Measurements from ENCODE around the gene EGFL8.
A peak's percentile ranks its signal among the peaks of the same experiment; 100 is the strongest.
"Not testable (repeated sequence)": the region's sequence is repeated elsewhere in the genome, so short reads cannot be mapped to it uniquely, and the experiment has no call there.

The EGFL8 gene

DNA sequence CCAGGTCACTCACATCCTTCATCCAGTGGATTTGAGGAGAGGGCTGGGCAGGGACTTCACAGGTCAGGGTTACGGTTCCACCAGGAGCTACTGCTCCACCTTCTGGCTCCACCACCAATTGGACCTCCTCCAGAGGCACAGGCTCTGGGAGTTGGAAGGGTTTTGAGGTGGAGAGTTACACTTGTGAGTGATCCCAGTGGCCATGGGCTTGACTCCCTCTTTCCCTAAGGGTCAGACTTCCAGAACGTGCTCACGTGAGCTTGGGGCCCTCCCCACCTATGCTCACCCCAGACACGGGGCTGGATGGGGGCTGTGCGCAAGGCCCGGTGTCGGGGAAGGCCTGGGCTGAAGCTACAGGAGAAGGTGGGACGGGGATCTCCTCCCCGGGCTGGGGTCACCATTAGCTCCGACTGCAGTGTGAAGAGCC, 18.2 kb downstream of the EGFL8 start:
- no peaks in the 10 kb centered on the region for H3K27me3 ChIP-seq (ENCODE audit: control insufficient read depth in 2 of 2, insufficient read depth in 2 of 2, low read length in 2 of 2)
- H3K9ac ChIP-seq (ENCODE audit: low read depth in 1 of 2, low read length in 2 of 2): no peak overlapping the region
- H3K4me1 ChIP-seq (ENCODE audit: control insufficient read depth in 2 of 2, insufficient read depth in 2 of 2, low read length in 2 of 2): peaks cover 14 to 22% of the 10 kb centered on the region in 2 donors
- H3K4me3 ChIP-seq (ENCODE audit: low read length in 2 of 2): no peak overlapping the region
- H3K27ac ChIP-seq (ENCODE audit: low read depth in 2 of 2, low read length in 2 of 2): no peak overlapping the region
- H3K9me3 ChIP-seq (ENCODE audit: control insufficient read depth in 2 of 2, low read length in 2 of 2): no peaks in the 10 kb centered on the region
- H3K36me3 ChIP-seq (ENCODE audit: control insufficient read depth in 2 of 2, insufficient read depth in 2 of 2, low read length in 2 of 2): peaks cover 19 to 43% of the 10 kb centered on the region in 2 donors

DNA sequence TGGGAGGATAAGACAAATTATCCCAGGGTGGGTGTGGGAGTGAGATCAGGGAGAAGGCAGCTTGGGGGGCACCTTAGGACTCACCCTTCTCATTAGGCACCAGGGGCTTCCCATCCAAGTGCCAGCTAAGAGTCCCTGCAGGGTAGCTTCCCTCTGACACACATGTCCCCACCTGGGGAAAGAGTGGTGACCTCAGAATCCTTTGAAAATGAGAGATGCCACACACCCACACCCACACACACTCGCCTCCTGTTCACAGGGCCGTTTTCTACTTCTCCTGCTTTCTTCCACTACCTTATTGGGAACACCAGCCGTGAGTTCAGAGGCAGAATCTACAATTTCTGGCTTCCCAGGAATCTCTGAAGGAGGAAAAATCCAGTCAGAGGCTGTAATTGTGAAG, 18.6 kb downstream of the EGFL8 start:
- peaks cover 19 to 46% of the 10 kb centered on the region in 2 donors for H3K36me3 ChIP-seq (ENCODE audit: control insufficient read depth in 2 of 2, insufficient read depth in 2 of 2, low read length in 2 of 2)
- no peaks in the 10 kb centered on the region for H3K9me3 ChIP-seq (ENCODE audit: control insufficient read depth in 2 of 2, low read length in 2 of 2)
- no peak overlapping the region for H3K4me3 ChIP-seq (ENCODE audit: low read length in 2 of 2)
- H3K27ac ChIP-seq (ENCODE audit: low read depth in 2 of 2, low read length in 2 of 2): no peak overlapping the region
- H3K27me3 ChIP-seq (ENCODE audit: control insufficient read depth in 2 of 2, insufficient read depth in 2 of 2, low read length in 2 of 2): no peaks in the 10 kb centered on the region
- H3K9ac ChIP-seq (ENCODE audit: low read depth in 1 of 2, low read length in 2 of 2): no peak overlapping the region
- H3K4me1 ChIP-seq (ENCODE audit: control insufficient read depth in 2 of 2, insufficient read depth in 2 of 2, low read length in 2 of 2): peaks cover 15 to 22% of the 10 kb centered on the region in 2 donors

DNA sequence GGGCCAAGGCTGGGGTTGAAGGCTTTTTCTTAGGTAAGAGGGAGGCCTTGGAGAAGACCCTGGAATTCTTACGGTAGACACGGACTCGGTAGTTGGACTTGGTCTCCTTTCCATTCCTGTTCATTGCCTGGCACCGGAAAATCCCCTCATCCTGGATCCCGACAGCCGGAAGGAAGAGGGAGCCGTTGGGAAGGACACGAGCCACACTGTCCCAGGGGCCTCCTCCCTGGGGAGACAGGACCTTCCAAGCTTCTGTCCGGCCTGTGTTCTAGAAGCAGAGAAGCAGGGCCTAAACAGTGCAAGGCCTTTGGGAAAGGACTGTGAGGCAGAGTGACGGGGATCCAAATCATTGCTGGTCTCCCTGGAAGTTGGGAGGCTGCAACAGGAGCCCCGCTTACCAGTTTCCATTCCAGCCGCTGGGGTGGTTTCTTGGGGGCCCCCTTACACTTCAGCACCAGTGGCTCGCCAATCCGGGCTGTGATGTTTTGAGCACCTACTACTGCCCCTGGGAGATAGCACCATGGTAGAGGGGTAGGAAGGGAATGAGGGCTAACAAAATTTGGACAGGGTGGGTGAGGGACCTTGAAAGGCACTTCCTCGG, 19.2 kb downstream of the EGFL8 start:
- Histone ChIP-seq H3K4me1 (ENCODE audit: control insufficient read depth in 2 of 2, insufficient read depth in 2 of 2, low read length in 2 of 2) (peaks cover 16 to 24% of the 10 kb centered on the region in 2 donors), H3K36me3 (ENCODE audit: control insufficient read depth in 2 of 2, insufficient read depth in 2 of 2, low read length in 2 of 2) (peaks cover 19 to 46% of the 10 kb centered on the region in 2 donors), H3K9me3 (ENCODE audit: control insufficient read depth in 2 of 2, low read length in 2 of 2) (no peaks in the 10 kb centered on the region), H3K27me3 (ENCODE audit: control insufficient read depth in 2 of 2, insufficient read depth in 2 of 2, low read length in 2 of 2) (no peaks in the 10 kb centered on the region), H3K4me3 (ENCODE audit: low read length in 2 of 2) (no peak overlapping the region), H3K9ac (ENCODE audit: low read depth in 1 of 2, low read length in 2 of 2) (no peak overlapping the region), H3K27ac (ENCODE audit: low read depth in 2 of 2, low read length in 2 of 2) (no peak overlapping the region)

DNA sequence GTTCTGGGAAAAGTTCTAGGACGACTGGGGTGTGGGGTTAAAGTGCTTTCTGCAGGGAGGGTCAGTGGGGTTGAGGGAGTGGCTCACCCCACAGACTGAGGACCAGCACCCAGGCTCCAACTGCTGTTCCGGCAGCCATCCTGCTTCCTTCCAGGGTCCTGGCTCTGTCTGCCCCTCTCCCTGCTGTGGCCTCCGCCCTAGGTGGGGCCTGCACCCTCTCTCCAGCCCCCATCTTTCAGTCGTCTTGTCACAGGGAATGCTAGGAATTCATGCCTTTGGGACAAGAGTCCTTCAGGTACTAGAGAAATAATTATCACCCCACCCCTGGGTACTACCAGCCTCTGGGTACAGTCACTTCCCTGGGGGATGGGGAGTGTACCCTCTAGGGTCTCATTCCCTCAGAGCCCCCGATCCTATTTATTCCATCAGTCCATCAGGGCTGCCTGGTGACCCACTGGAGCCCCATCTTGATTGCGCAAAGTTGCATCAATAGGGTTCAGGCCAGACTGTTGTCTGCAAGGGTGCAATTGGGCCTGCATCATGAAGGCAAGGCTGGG, 19.8 kb downstream of the EGFL8 start, which contains the start of gene AGER:
Gene AGER (minus strand): TSS at position 170 of the 557 bp plus-strand sequence. CDS start 31 bp downstream, at position 139.
- H3K36me3 ChIP-seq (ENCODE audit: control insufficient read depth in 2 of 2, insufficient read depth in 2 of 2, low read length in 2 of 2): peaks cover 19 to 46% of the 10 kb centered on the region in 2 donors
- H3K4me3 ChIP-seq (ENCODE audit: low read length in 2 of 2): no peak within 1 kb of the TSS
- peak within 1 kb of the TSS in 1 of 2 donors; percentile 12 for H3K27ac ChIP-seq (ENCODE audit: low read depth in 2 of 2, low read length in 2 of 2)
- no peak within 1 kb of the TSS for H3K9ac ChIP-seq (ENCODE audit: low read depth in 1 of 2, low read length in 2 of 2)
- no peaks in the 10 kb centered on the region for H3K27me3 ChIP-seq (ENCODE audit: control insufficient read depth in 2 of 2, insufficient read depth in 2 of 2, low read length in 2 of 2)
- H3K9me3 ChIP-seq (ENCODE audit: control insufficient read depth in 2 of 2, low read length in 2 of 2): no peaks in the 10 kb centered on the region
- peaks cover 16 to 25% of the 10 kb centered on the region in 2 donors for H3K4me1 ChIP-seq (ENCODE audit: control insufficient read depth in 2 of 2, insufficient read depth in 2 of 2, low read length in 2 of 2)

DNA sequence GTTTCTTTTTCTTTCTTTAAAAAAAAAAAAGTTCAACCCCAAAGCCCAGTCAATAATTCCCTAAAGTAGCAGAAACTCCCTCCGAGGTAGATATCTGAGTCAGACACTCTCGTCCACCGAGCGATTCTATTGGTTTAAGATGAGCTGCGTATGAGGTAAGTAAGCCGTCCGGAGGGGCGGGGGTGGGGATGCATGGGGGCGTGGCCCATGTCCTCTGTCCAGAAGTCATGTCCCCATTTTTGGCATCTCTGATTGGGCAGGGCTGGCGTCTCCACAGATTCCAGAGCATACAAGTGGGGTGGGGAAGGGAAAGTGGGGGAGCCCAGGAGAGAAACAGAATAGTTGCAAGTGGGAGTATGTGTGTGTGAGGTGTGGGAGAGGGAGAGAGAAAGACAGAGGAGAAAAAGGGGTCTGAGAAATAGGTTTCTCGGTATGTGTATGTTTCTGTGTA, 21.3 kb downstream of the EGFL8 start:
- H3K36me3 ChIP-seq (ENCODE audit: control insufficient read depth in 2 of 2, insufficient read depth in 2 of 2, low read length in 2 of 2): peaks cover 19 to 42% of the 10 kb centered on the region in 2 donors
- not testable (repeated sequence) for H3K27me3 ChIP-seq (ENCODE audit: control insufficient read depth in 2 of 2, insufficient read depth in 2 of 2, low read length in 2 of 2); H3K9ac ChIP-seq (ENCODE audit: low read depth in 1 of 2, low read length in 2 of 2); H3K4me3 ChIP-seq (ENCODE audit: low read length in 2 of 2); H3K9me3 ChIP-seq (ENCODE audit: control insufficient read depth in 2 of 2, low read length in 2 of 2)
- peaks cover 17 to 23% of the 10 kb centered on the region in 2 donors for H3K4me1 ChIP-seq (ENCODE audit: control insufficient read depth in 2 of 2, insufficient read depth in 2 of 2, low read length in 2 of 2)
- peak overlapping the region; percentile 36 to 43 for H3K27ac ChIP-seq (ENCODE audit: low read depth in 2 of 2, low read length in 2 of 2)

DNA sequence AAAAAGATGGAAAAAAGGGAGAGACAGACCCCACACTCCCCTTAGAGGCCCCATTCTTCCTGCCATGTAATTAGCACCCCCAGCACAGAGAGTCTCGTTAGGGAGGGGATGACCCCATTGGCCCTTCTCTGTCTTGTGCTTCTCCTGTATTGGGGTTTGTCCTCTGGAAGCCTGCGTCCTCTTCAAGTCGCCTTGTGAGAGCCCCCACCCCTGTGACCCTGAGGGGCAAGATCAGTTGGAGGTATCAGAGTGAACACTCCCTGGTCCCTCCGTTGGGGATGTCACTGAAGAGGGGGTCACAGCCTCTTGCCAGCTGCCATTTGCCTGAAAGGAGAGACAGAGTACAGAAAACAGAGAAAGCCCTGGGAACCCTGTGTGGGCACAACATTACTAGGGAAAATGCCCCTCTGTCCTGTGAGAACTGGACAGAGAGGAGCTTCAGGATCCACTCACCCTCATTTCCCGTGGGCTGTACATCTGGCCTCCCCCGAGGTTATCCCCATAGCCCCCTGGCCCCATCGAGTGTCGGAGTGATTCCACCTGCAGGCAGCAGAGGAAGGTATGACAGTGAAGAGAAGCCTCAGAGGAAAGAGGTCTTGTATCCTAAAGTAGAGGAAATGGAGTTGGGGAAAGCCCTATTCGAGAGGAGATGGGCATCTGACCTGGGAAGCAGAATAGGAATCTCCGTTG, 21.9 kb downstream of the EGFL8 start:
- H3K36me3 ChIP-seq (ENCODE audit: control insufficient read depth in 2 of 2, insufficient read depth in 2 of 2, low read length in 2 of 2): peaks cover 15 to 36% of the 10 kb centered on the region in 2 donors
- H3K9me3 ChIP-seq (ENCODE audit: control insufficient read depth in 2 of 2, low read length in 2 of 2); H3K4me3 ChIP-seq (ENCODE audit: low read length in 2 of 2); H3K27me3 ChIP-seq (ENCODE audit: control insufficient read depth in 2 of 2, insufficient read depth in 2 of 2, low read length in 2 of 2); H3K9ac ChIP-seq (ENCODE audit: low read depth in 1 of 2, low read length in 2 of 2): not testable (repeated sequence)
- peak overlapping the region; percentile 36 to 43 for H3K27ac ChIP-seq (ENCODE audit: low read depth in 2 of 2, low read length in 2 of 2)
- peaks cover 23 to 25% of the 10 kb centered on the region in 2 donors for H3K4me1 ChIP-seq (ENCODE audit: control insufficient read depth in 2 of 2, insufficient read depth in 2 of 2, low read length in 2 of 2)

DNA sequence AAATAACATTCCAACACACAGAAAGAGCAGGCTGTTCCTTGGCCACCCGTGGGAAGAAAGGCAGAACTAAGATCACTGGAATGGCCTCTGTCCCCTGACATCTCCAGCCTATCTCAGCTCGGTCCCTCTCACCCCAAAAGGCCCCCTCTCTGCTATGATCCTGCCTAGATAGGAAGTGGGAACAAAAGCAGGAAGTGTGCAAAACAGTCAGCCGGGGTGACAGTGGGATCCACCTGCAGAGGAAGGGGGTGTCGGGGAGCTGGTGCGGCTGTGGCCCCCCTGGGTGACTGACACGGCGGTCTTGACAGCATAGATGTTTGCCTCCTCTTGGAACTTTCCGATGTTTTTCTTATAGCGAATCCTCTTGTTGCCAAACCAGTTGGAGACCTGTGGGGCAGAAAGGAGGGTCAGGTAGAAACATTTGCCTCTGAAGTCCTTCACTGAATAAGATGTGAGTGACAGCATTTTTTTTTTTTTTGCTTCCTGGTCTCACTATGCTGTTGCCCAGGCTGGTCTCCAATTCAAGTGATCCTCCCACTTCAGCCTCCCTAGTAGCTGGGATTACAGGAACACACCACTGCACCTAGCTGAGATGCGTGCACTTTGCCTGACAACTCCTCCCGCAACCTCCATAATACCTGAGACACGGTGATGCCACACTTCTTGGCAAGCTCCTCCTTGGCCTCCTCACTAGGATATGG, 22.8 kb downstream of the EGFL8 start:
- H3K27ac ChIP-seq (ENCODE audit: low read depth in 2 of 2, low read length in 2 of 2): peak overlapping the region in 1 of 2 donors; percentile 43

DNA sequence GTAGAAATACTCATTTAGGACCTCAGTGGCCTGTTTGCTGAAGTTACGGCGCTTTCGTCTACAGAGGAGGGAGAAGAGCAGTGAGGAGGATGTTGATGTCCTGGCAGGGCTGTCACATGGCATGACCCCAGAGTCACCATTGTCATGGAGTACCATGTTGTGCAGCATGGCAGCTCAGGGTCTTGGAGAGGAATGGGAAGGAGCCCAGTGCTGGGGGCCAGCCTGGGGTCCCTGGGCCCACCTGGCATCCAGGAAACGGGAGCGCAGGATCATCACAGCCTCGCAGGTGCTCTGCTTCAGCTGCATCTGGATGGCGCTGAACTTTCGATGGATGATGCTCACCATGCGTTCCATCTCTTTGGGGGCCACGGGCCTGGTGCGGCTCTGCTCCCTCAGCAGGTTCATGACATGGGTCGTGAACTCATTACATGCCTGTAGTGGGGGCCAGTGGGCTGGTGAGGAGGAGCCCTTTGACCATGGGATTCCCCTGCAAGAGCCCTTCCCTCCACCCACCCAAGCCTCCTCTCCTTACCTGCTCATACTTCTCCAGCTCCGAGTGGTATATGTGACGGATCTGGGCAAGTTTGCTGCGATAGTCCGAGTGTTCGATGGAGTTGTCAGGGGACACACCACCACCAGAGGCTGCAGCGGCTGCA, 23.5 kb downstream of the EGFL8 start:
- Histone ChIP-seq H3K4me1 (ENCODE audit: control insufficient read depth in 2 of 2, insufficient read depth in 2 of 2, low read length in 2 of 2) (peaks cover 33% of the 10 kb centered on the region in 2 donors), H3K36me3 (ENCODE audit: control insufficient read depth in 2 of 2, insufficient read depth in 2 of 2, low read length in 2 of 2) (peaks cover 12 to 27% of the 10 kb centered on the region in 2 donors), H3K27ac (ENCODE audit: low read depth in 2 of 2, low read length in 2 of 2) (peak overlapping the region in 1 of 2 donors; percentile 95)
- not testable (repeated sequence) for H3K4me3 ChIP-seq (ENCODE audit: low read length in 2 of 2); H3K27me3 ChIP-seq (ENCODE audit: control insufficient read depth in 2 of 2, insufficient read depth in 2 of 2, low read length in 2 of 2); H3K9ac ChIP-seq (ENCODE audit: low read depth in 1 of 2, low read length in 2 of 2); H3K9me3 ChIP-seq (ENCODE audit: control insufficient read depth in 2 of 2, low read length in 2 of 2)

More for the DNA sequence above, 22.8 kb downstream of the EGFL8 start:
- peaks cover 27 to 28% of the 10 kb centered on the region in 2 donors for H3K4me1 ChIP-seq (ENCODE audit: control insufficient read depth in 2 of 2, insufficient read depth in 2 of 2, low read length in 2 of 2)
- H3K4me3 ChIP-seq (ENCODE audit: low read length in 2 of 2): no peak overlapping the region
- H3K27me3 ChIP-seq (ENCODE audit: control insufficient read depth in 2 of 2, insufficient read depth in 2 of 2, low read length in 2 of 2): no peaks in the 10 kb centered on the region
- H3K36me3 ChIP-seq (ENCODE audit: control insufficient read depth in 2 of 2, insufficient read depth in 2 of 2, low read length in 2 of 2): peaks cover 12 to 34% of the 10 kb centered on the region in 2 donors
- H3K9ac ChIP-seq (ENCODE audit: low read depth in 1 of 2, low read length in 2 of 2): no peak overlapping the region
- no peaks in the 10 kb centered on the region for H3K9me3 ChIP-seq (ENCODE audit: control insufficient read depth in 2 of 2, low read length in 2 of 2)

DNA sequence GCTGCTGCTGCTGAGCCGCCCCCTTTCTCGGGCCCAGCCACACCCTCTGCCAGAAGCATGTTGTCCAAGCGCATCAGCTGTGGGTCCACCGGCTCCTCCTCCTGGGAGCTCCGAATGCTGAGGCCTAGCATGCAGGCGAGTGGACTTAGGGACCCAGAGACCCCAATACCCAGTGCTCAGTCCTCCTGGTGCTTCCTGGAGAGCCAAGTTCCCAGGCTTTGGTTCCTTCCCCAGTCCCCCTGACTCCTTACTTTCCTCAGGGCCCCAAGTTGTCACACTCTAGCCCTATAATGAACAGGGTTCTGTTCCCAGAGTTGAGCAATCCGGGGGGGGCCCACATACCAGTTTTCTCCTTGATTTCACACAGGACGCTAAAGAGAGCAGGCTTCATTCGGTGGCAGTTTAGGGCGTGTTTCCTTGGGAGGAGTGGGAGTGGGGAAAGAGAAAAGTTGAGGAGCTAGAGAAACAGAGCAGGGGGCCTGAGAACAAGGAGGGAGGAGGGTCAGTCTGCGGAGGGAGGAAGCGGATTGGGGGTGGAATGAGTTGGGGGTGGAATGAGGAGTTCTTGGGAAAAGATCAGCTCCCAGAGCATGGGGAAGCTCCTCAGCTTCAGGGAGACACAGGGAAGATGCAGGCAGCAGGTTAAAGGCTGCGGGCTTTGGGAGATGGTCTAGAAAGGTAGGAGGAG, 24.1 kb downstream of the EGFL8 start:
- no peaks in the 10 kb centered on the region for H3K27me3 ChIP-seq (ENCODE audit: control insufficient read depth in 2 of 2, insufficient read depth in 2 of 2, low read length in 2 of 2)
- peak overlapping the region; percentile 76 to 87 for H3K4me3 ChIP-seq (ENCODE audit: low read length in 2 of 2)
- H3K27ac ChIP-seq (ENCODE audit: low read depth in 2 of 2, low read length in 2 of 2): peak overlapping the region; percentile 91 to 95
- peak overlapping the region; percentile 76 to 81 for H3K9ac ChIP-seq (ENCODE audit: low read depth in 1 of 2, low read length in 2 of 2)
- peaks cover 35 to 36% of the 10 kb centered on the region in 2 donors for H3K4me1 ChIP-seq (ENCODE audit: control insufficient read depth in 2 of 2, insufficient read depth in 2 of 2, low read length in 2 of 2)
- H3K9me3 ChIP-seq (ENCODE audit: control insufficient read depth in 2 of 2, low read length in 2 of 2): no peaks in the 10 kb centered on the region
- H3K36me3 ChIP-seq (ENCODE audit: control insufficient read depth in 2 of 2, insufficient read depth in 2 of 2, low read length in 2 of 2): peaks cover 5 to 24% of the 10 kb centered on the region in 2 donors
